HUES64 (cell line): ENCODE measurements around the gene LBX2.
A peak's percentile ranks its signal among the peaks of the same experiment; 100 is the strongest.

Experiments used
- H3K27ac ChIP-seq: 2 replicates; pipeline ENCODE4 v1.7.0; 2013; ENCODE audit warnings: low read depth, low read length, inconsistent platforms
- H3K27me3 ChIP-seq: 2 replicates; pipeline ENCODE4 v1.6.1; 2013; ENCODE audit warnings: mild to moderate bottlenecking, low read length; ENCODE audit not compliant: insufficient read depth
- H3K36me3 ChIP-seq: 2 replicates; pipeline ENCODE4 v1.6.1; 2013; ENCODE audit warnings: mild to moderate bottlenecking, low read length; ENCODE audit not compliant: insufficient read depth
- H3K4me1 ChIP-seq: 2 replicates; pipeline ENCODE4 v1.6.1; 2013; ENCODE audit warnings: mild to moderate bottlenecking, low read length, moderate library complexity; ENCODE audit not compliant: insufficient read depth
- H3K4me3 ChIP-seq: 2 replicates; pipeline ENCODE4 v1.5.1; 2013; ENCODE audit warnings: mild to moderate bottlenecking, low read length, moderate library complexity
- H3K9ac ChIP-seq: 2 replicates; pipeline ENCODE4 v1.6.1; 2013; ENCODE audit warnings: mild to moderate bottlenecking, low read depth, low read length
- H3K9me3 ChIP-seq: 2 replicates; pipeline ENCODE4 v1.6.1; 2013; ENCODE audit warnings: low read depth, low read length; ENCODE audit not compliant: insufficient read depth
- WGBS: fragments of 150-250, 120-280 bp; methylation state at CpG from one replicate; pipeline ENCODE4 v1.1.7; 2013; ENCODE audit warnings: missing lambda C conversion rate; 5-methylcytosine and 5-hydroxymethylcytosine counted together

LBX2 gene

DNA sequence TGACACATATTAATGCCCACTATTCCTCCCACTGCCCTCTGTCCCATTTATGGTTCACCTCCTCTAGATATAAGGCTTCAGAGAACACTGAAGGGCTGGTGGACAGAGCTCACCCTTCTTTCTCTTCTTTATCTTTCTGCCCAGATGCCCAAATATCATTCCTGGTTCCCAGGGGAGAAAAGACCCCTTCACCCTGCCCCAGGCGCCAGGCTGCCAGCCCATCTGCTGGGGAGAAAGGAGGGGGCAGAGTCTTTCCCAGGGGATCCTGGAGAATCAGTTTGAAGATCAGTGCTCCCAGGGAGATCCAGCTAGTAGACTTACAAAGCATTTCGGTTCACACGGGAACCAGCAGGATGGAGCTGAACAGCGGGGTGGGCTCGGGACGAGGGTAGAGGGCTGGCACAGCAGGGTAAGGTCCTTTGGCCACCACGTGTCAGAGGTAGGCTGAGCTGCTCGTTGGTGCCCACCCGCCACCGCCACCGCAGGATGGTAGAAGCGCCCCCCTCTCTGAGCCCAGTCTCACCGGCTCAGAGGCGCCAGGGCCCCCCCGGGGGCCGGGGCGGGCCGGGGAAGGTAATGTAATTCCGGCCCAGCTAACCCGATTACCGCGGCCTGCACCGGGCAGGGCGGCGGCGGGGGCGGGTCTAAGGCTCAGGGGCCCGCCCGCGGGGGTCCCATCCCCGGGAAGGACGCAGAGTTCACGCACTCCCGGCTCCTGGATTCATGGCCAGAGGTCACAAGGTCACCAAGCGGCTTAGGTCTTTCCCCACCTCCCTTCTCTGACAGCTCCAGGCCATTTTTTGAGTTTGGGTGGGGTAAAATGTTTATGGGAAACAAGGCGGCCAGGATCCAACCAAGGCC is 13.6 kb upstream of the LBX2 start:
- WGBS, result 3% methylated on average over 36 of the region's 36 CpGs
- H3K4me1 ChIP-seq, result peaks cover 8% of the 10 kb centered on the region; the same call in 1 of the 2 replicates

DNA sequence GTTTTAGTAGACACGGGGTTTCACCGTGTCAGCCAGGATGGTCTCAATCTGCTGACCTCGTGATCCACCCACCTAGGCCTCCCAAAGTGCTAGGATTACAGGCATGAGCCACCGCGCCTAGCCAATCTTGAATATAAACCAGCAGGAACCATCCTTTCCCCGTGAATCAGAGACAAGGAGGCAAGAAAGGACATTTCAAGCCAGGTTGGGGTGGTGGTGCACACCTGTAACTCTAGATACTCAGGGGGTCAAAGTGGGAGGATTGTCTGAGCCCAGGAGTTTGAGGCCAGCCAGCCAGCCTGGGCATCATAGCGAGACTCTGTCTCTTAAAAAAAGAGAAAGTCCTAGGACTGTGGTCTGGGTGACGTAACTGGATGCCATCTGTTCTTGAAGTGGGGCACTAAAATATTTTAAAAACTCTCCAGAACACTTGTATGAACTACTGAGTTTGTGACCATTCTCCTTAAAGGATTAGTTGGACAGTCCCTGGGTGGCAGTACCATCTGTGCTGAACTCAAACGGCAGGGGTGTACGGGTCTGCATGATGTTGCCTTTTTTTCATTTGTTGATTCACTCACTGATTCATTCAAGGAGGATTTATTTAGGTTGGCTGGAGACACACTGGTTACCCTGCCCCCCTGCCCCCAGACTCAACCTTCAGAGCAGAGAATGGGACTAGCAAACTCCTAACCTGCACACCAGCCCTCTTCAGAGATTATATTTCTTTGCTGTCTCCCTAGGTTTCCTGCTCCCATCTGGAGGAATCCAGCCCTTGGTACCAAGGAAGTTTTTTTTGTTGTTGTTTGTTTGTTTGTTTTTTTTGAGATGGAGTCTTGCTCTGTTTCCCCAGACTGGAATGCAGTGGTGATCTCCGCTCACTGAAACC is 11.9 kb upstream of the LBX2 start:
- Histone ChIP-seq H3K27ac (no peak overlapping the region), H3K9ac (no peak overlapping the region), H3K4me1 (peaks cover 13% of the 10 kb centered on the region; the same call in 1 of the 2 replicates), H3K27me3 (peaks cover 81% of the 10 kb centered on the region), H3K36me3 (no peaks in the 10 kb centered on the region), H3K4me3 (no peak overlapping the region), H3K9me3 (peaks cover under 1% of the 10 kb centered on the region; the same call in 1 of the 2 replicates)
- WGBS, result 75% methylated on average over 11 of the region's 11 CpGs

More for the DNA sequence above, 13.6 kb upstream of the LBX2 start:
- peaks cover 6% of the 10 kb centered on the region; the same call in 1 of the 2 replicates for H3K9me3 ChIP-seq
- H3K27me3 ChIP-seq, result peaks cover 98% of the 10 kb centered on the region
- H3K36me3 ChIP-seq, result no peaks in the 10 kb centered on the region
- H3K4me3 ChIP-seq, result peak overlapping the region; percentile 26; the same call in 1 of the 2 replicates
- no peak overlapping the region for H3K27ac ChIP-seq
- H3K9ac ChIP-seq, result no peak overlapping the region

DNA sequence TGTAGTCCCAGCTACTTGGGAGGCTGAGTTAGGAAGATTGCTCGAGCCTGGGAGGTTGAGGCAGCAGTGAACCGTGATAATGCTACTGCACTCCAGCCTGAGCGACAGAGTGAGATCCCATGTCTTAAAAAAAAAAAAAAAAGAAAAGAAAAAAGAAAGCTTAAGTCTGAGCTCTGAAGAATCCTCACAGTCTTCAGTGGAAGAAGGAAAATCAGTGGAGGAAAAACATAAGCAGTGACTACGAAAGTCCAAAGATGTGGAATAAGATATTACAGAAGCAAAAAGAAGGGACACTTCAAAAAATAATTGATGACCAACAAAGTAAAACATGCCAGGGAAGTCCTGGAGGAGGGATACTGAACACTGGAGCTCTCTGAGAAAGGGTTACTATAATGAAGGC is 10.9 kb upstream of the LBX2 start:
- 86% methylated on average over 4 of the region's 4 CpGs for WGBS
- H3K4me3 ChIP-seq, result no peak overlapping the region
- H3K9ac ChIP-seq, result no peak overlapping the region
- no peak overlapping the region for H3K27ac ChIP-seq
- H3K9me3 ChIP-seq, result no peaks in the 10 kb centered on the region
- H3K27me3 ChIP-seq, result peaks cover 76% of the 10 kb centered on the region
- peaks cover 13% of the 10 kb centered on the region; the same call in 1 of the 2 replicates for H3K4me1 ChIP-seq
- peaks cover 8% of the 10 kb centered on the region for H3K36me3 ChIP-seq

DNA sequence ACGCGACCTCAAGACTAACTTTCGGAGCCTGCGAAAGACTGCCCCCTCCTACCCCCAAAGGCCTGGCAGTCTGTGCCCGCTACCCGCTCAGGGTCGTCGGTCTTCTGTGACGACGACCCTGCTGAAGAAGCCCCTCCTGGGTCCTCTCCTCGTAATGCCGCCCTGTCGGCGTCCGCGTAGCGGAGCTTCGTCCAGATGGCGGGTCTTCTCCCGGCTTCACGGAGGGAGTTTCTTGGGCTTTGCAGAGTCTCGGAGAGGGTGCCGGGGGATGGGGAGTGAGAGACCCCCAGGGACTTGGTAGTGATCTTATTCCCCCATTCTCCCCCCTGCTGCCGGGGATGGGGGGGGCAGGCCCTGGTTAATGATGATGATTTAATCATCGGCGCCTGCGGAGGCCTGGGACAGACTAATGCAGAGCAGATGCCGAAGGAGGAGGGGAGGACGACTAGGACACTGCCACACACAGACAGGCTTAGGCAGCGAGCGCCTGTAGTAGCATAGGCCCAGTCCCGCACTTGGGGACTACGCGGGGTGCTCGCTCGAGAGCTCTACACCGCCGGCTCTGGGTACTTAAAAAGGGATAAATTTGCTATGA is 8.6 kb upstream of the LBX2 start:
- Histone ChIP-seq H3K9me3 (no peaks in the 10 kb centered on the region), H3K27ac (peak overlapping the region; percentile 95; the same call in 1 of the 2 replicates), H3K4me3 (peak overlapping the region; percentile 79), H3K27me3 (peaks cover 76% of the 10 kb centered on the region), H3K4me1 (peaks cover 17% of the 10 kb centered on the region; the same call in 1 of the 2 replicates), H3K9ac (peak overlapping the region; percentile 90), H3K36me3 (peaks cover 14% of the 10 kb centered on the region)
- 5% methylated on average over 36 of the region's 38 CpGs for WGBS

DNA sequence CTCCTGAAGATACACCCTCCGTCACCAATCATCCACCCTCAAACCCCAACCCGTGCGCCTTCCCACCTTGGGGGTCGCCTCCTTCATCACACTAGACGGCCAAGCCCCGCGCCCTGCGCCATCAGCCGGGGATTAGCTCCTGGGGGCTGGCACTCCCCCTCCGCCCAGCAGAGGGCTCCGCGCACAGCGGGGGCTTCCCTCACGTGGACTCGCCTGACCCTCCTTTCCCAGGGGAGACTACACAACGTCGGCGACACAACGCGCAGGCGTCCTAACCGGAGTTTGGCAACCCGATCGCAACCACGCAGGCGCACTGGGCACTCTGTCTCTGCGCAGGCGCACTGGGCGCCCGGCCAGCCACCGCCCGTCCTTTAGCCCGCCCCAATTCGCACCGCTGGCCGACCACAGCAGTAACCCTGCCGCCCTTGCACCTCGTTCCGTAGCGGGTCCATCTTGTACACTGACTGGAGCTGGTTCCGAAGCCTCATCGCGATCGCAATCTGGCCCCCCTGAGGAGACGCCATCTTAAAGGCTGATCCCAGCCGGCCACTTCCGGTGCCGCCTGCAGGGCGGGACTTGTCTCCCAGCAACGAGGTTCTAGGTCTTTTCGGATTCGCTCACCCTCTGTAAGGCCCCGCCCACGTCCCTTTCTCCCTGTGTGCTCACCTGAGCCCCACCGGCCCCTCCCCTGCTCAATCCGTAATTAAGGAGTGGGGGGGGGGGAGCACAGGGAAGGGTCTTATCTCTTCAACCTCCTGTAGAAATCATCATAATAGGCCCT is 7.9 kb upstream of the LBX2 start, which contains the start of gene PCGF1:
Gene PCGF1 (minus strand): TSS at position 551 of the 781 bp plus-strand sequence. CDS start 27 bp downstream, at position 524.
- H3K4me1 ChIP-seq, result peaks cover 17% of the 10 kb centered on the region; the same call in 1 of the 2 replicates
- peak within 1 kb of the TSS; percentile 90 for H3K9ac ChIP-seq
- peak within 1 kb of the TSS; percentile 95 for H3K27ac ChIP-seq
- H3K27me3 ChIP-seq, result peaks cover 76% of the 10 kb centered on the region
- H3K4me3 ChIP-seq, result peak within 1 kb of the TSS; percentile 79
- peaks cover 14% of the 10 kb centered on the region for H3K36me3 ChIP-seq
- WGBS, result under 1% methylated on average over 53 of the region's 56 CpGs
- no peaks in the 10 kb centered on the region for H3K9me3 ChIP-seq

DNA sequence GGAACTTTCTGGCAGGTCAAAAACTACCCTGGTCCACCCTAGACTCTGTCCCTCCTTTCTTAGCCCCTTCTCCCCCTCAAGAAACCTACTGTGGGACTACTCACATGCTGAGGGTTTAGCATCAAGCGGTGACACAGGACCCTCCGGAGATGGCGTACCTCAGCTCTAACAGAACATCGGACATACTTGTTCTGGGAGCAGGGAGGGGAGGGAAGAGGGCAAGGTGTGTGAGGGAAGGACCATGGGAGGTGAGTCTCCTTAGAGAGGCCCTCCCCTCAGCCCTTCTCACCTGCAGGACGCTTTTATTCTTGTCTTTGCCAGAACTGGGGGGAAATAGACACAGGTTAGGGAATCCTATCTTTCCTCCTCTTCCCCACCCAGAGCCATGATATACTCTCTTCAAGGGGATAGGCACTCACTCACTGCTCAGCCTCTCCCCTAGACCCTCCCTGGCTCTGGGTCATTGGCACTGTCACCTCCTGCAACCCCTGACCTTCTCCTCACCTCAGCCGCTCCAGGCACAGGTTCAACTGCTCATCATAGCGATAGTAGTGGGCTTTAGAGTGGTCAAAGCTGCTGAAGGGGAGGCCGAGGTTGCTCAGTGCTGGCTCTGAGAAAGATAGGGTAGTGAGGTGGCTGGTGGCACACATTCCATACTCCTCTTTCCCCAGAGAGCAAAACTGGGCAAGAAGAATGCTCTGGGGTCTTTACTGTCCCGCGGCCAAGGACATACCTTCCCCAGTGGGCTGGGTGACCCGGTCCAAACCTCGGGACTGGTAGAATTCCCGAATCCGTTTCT is 6.2 kb upstream of the LBX2 start:
- Histone ChIP-seq H3K27ac (no peak overlapping the region), H3K9me3 (no peaks in the 10 kb centered on the region), H3K4me3 (no peak overlapping the region), H3K4me1 (peaks cover 24% of the 10 kb centered on the region), H3K36me3 (peaks cover 14% of the 10 kb centered on the region), H3K9ac (no peak overlapping the region), H3K27me3 (peaks cover 76% of the 10 kb centered on the region)
- WGBS, result 96% methylated on average over 14 of the region's 14 CpGs

DNA sequence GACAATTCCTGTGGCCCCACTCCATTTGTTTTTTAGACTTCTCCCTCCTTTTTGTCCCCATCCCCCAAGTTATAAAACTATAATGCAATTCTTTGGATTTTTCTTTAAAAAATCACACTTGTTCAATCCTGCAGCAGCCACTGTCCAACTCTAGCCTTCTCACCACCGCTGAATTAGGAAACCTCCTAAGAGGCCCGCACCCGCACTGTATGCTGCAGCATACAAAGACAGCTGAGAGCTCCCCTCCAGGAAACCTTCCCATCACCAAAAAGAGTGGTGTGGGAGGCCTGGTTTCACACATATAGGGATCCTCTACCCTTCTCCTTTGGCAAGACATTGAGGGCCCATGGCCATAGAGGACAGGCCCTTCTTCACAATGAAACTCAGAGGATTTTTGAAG is 5.2 kb upstream of the LBX2 start:
- H3K4me3 ChIP-seq, result no peak overlapping the region
- WGBS, result 97% methylated on average over 3 of the region's 3 CpGs
- H3K27ac ChIP-seq, result no peak overlapping the region
- H3K36me3 ChIP-seq, result peaks cover 14% of the 10 kb centered on the region
- H3K9me3 ChIP-seq, result no peaks in the 10 kb centered on the region
- peaks cover 76% of the 10 kb centered on the region for H3K27me3 ChIP-seq
- no peak overlapping the region for H3K9ac ChIP-seq
- peaks cover 32% of the 10 kb centered on the region for H3K4me1 ChIP-seq

DNA sequence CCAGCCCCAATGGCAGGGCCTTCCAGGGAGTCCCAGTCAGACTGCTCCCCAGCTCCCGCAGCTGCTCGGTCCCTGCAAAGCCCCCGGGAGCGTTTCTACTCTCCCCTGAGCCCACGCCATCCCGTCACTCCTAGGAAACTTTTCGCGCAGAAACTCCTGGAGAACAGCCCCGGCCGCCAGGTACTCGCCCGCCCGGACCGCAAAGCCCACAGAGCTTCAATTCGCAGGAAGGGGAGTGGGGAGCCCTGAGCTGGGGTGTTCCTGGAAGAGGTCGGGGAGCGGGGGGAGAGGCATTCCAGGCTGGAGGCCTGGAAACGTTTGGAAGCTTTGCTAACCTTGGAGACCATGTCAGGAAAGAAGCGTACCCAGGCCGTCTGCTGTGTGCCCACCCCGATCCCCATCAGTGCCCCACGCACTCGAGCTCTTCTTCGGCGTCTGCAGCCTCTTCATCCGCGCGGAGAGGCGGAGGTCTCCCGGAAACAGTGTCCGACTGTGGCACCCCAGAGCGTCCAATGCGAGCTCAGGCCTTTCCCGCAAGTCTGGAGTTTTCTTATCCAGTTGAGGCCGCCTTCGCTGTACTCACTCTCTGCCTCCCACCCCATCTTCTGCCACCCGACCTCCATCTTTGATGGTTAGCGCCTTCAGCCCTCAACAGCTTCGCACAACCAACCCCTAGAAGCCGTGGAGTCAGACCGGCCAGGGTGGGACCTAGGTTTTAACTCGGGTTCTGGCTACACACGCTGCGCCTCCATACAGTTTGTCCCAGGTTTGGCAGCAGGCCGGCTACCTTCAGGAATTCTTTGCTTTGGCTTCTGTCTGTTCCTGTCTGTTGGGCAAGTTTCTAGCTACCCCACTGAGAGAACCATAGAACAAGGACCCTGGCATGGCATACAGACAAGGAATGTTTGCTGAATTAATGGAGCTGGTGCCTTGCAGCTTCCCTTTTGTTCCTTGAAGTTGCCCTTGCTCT is 4.4 kb upstream of the LBX2 start:
- Histone ChIP-seq H3K27ac (no peak overlapping the region), H3K9ac (0 out of 2 replicates have a peak overlapping the region, but pooled peaks have one; percentile 40), H3K27me3 (peaks cover 76% of the 10 kb centered on the region), H3K36me3 (peaks cover 14% of the 10 kb centered on the region), H3K9me3 (no peaks in the 10 kb centered on the region), H3K4me3 (peak overlapping the region; percentile 62), H3K4me1 (peaks cover 32% of the 10 kb centered on the region)
- 65% methylated on average over 45 of the region's 45 CpGs for WGBS
